Breast epithelium (tissue), 3 donors: Measurements from ENCODE around the gene BRI3.

Experiments used
- CTCF ChIP-seq, 3 donors: fragments of 450-650 bp; IDR thresholded peaks; one replicate each; pipeline ENCODE4 v1.5.1; 2016 to 2017; ENCODE audit warnings: antibody characterized with exemption in 3 of 3, mild to moderate bottlenecking in 3 of 3, moderate library complexity in 3 of 3
- POLR2A ChIP-seq: fragments of 450-650 bp; IDR thresholded peaks from one replicate; pipeline ENCODE4 v1.6.1; 2016; ENCODE audit warnings: antibody characterized with exemption, mild to moderate bottlenecking, moderate library complexity

DNA sequence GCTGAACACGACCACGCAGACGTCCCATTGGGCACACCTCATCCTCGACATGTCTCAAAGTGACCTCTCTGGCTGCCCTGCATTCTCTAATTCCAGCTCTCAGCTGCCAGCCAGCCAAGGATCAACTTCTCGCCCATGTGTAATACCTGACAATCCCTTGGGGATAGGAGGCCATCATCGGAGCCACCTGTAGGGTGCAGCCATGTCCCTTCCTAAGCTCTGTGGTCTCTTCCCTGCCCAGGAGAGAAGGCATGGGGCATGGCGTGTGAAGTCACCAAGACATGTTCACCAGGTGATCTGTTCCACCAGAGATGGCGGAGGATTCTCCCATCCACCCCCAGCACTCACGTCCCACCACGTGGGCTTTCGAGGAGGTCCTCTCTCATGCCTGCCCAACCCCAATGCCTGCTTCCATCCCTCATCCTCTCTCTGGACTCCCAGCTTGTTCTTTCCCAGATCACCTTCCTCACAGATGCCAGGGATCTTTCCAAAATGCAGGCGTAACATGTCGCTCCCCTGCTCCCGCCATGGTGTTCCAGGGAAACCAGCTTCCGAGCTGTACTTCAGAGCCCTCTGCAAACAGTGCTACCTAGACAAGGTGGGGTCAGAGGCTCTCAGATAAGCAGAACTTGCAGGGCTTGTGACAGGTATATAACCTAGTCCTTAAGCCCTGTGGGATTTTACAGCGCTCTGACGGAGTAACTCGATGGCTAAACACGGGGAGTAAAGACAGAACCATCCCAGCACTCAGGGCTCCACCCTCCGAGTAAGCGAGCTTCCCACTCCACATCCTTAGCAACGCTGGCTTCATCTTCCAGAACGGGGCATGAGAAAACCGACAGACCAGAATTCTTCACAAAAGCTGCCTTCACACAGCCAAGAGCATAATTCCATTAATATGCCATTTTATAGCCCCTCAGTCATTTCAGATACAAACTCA lies 41.1 kb downstream of the BRI3 start:
- TF ChIP-seq POLR2A (no peak), CTCF (IDR thresholded peaks at IDR 0.05) (no peak)
